ENCODE results near the gene ITSN1. TPM values are rescaled to one million over a fixed set of nuclear protein-coding genes. Genes with fewer than 3 reads are reported as not detected.

The ITSN1 gene
- total RNA-seq, 1 donor from 2014 or later, result 44.0 TPM

DNA sequence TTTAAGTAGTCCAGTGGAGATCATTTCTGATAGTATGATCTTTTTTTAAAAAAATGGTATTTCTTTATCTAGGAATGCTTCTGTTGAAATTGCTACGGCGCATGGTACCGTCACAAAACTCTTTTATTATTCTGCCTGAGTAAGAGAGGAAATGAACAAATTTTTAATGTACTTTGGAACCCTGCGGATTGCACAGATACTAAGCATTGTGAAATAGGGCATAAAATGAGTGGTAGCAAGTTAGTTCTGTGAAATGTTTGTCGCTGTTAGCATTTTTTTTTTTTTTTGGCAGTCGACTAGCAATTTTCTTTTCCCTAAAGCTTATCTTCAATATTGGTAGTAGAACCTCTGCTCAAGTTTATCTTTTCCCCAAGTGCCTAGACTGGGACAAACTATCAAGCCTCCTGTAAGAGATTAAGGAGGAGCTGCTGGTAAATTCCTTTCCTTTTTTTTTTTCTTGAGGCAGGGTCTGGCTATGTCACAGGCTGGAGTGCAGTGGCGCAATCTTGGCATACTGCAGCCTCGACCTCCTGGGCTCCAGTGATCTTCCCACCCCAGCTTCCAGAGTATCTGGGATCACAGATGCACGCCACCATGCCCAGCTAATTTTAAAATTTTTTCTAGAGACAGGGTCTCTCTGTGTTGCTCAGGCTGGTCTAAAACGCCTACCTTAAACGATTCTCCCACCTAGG, 2.2 kb downstream of the ITSN1 start:
- peak overlapping the region; percentile 85 for H3K27ac Mint-ChIP-seq (ENCODE audit: unreplicated experiment)
- no peaks in the 10 kb centered on the region for H3K27me3 Mint-ChIP-seq (ENCODE audit: unreplicated experiment)
- peaks cover 36% of the 10 kb centered on the region for H3K4me1 Mint-ChIP-seq (ENCODE audit: unreplicated experiment)
- no peaks in the 10 kb centered on the region for H3K9me3 Mint-ChIP-seq (ENCODE audit: unreplicated experiment)
- no peak for DNase-seq (ENCODE audit: extremely low spot score, unreplicated experiment)
- H3K4me3 Mint-ChIP-seq (ENCODE audit: unreplicated experiment), result peak overlapping the region; percentile 92
- TF ChIP-seq, protein P1, sequence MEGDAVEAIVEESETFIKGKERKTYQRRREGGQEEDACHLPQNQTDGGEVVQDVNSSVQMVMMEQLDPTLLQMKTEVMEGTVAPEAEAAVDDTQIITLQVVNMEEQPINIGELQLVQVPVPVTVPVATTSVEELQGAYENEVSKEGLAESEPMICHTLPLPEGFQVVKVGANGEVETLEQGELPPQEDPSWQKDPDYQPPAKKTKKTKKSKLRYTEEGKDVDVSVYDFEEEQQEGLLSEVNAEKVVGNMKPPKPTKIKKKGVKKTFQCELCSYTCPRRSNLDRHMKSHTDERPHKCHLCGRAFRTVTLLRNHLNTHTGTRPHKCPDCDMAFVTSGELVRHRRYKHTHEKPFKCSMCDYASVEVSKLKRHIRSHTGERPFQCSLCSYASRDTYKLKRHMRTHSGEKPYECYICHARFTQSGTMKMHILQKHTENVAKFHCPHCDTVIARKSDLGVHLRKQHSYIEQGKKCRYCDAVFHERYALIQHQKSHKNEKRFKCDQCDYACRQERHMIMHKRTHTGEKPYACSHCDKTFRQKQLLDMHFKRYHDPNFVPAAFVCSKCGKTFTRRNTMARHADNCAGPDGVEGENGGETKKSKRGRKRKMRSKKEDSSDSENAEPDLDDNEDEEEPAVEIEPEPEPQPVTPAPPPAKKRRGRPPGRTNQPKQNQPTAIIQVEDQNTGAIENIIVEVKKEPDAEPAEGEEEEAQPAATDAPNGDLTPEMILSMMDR (IDR thresholded peaks at IDR 0.05), result no peak
- no peaks in the 10 kb centered on the region for H3K36me3 Mint-ChIP-seq (ENCODE audit: unreplicated experiment)

DNA sequence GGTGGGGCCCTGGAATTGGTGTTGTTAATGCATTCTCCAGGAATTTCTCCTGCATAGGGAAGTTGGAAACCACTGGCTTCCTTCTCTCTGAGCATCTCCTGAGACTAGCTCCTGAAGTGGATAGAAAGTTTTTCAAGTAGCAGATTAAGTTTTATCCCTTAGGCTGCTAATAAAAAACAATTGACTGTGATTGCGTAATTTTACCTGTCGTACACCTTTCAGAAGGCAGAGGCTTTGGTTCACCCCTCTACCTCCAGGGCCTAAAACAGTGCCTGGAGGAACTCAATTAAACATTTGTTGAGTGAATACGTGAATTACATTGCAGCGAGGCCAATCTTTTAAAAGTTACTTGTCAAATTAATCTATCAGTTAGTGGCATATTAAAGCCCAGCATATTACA, 3.4 kb downstream of the ITSN1 start:
- Mint-ChIP-seq H3K36me3 (ENCODE audit: unreplicated experiment) (no peaks in the 10 kb centered on the region), H3K9me3 (ENCODE audit: unreplicated experiment) (no peaks in the 10 kb centered on the region), H3K27me3 (ENCODE audit: unreplicated experiment) (no peaks in the 10 kb centered on the region), H3K27ac (ENCODE audit: unreplicated experiment) (no peak overlapping the region), H3K4me1 (ENCODE audit: unreplicated experiment) (peaks cover 33% of the 10 kb centered on the region), H3K4me3 (ENCODE audit: unreplicated experiment) (no peak overlapping the region)
- no peak for DNase-seq (ENCODE audit: extremely low spot score, unreplicated experiment)
- TF ChIP-seq, protein P1 (IDR thresholded peaks at IDR 0.05), result no peak

DNA sequence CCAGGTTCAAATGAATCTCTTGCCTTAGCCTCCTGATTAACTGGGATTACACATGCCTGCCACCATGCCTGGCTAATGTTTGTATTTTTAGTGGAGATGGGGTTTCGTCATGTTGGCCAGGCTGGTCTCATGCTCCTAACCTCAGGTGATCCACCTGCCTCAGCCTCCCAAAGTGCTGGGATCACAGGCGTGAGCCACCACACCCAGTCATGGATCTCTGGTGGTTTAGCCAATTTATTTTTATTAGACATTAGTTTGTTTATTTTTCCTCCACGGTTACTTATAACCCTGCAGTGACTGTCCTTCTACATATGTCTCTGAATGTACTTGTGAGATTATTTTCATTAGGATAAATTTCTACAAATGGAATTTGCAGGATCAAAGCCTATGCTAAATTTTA, 5.3 kb downstream of the ITSN1 start:
- DNase-seq (ENCODE audit: extremely low spot score, unreplicated experiment), result no peak
- TF ChIP-seq, protein P1 (IDR thresholded peaks at IDR 0.05), result no peak
- no peak overlapping the region for H3K4me3 Mint-ChIP-seq (ENCODE audit: unreplicated experiment)
- H3K4me1 Mint-ChIP-seq (ENCODE audit: unreplicated experiment), result peaks cover 41% of the 10 kb centered on the region
- H3K27me3 Mint-ChIP-seq (ENCODE audit: unreplicated experiment), result no peaks in the 10 kb centered on the region
- H3K36me3 Mint-ChIP-seq (ENCODE audit: unreplicated experiment), result no peaks in the 10 kb centered on the region
- no peak overlapping the region for H3K27ac Mint-ChIP-seq (ENCODE audit: unreplicated experiment)
- no peaks in the 10 kb centered on the region for H3K9me3 Mint-ChIP-seq (ENCODE audit: unreplicated experiment)

DNA sequence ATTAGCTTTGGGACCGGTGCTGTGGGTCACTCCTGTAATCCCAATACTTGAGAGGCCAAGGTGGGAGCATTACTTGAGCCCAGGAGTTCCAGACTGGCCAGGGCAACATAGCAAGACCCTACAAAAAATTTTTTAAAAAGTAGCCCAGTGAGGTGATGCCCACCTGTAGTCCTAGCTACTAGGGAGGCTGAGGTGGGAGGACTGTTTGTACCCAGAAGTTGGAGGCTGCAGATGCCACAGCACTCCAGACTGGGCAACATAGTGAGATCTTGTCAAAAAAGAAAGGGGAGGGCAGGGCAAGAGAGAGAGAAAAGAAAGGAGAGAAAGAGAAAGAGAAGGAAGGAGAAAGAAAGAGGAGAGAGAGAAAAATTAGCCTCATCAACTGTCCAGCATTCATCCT, 6.3 kb downstream of the ITSN1 start:
- H3K27me3 Mint-ChIP-seq (ENCODE audit: unreplicated experiment), result no peaks in the 10 kb centered on the region
- H3K9me3 Mint-ChIP-seq (ENCODE audit: unreplicated experiment), result no peaks in the 10 kb centered on the region
- H3K4me1 Mint-ChIP-seq (ENCODE audit: unreplicated experiment), result peaks cover 40% of the 10 kb centered on the region
- no peak overlapping the region for H3K27ac Mint-ChIP-seq (ENCODE audit: unreplicated experiment)
- TF ChIP-seq, protein P1 (IDR thresholded peaks at IDR 0.05), result no peak
- no peaks in the 10 kb centered on the region for H3K36me3 Mint-ChIP-seq (ENCODE audit: unreplicated experiment)
- no peak for DNase-seq (ENCODE audit: extremely low spot score, unreplicated experiment)
- no peak overlapping the region for H3K4me3 Mint-ChIP-seq (ENCODE audit: unreplicated experiment)

DNA sequence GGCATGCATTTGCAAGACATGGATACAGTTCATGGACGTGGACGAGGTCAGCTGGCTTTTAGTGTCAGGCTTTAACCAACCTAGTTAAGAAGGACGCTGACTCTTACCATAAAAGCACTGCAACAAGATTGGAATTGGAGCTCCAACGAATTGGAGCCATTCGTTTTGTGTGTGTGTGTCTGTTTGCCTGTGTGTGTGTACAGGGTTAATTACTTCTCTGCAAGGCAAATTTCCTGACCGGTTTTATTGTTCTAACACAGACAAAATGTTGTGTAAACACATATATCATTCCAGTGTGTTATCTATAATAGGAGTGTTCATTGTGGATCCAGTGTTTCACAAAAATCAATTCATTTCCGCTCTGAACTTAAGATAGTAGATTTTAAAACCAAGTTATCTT, 7.9 kb downstream of the ITSN1 start:
- Mint-ChIP-seq H3K36me3 (ENCODE audit: unreplicated experiment) (no peaks in the 10 kb centered on the region), H3K27ac (ENCODE audit: unreplicated experiment) (no peak overlapping the region), H3K9me3 (ENCODE audit: unreplicated experiment) (no peaks in the 10 kb centered on the region), H3K27me3 (ENCODE audit: unreplicated experiment) (no peaks in the 10 kb centered on the region), H3K4me3 (ENCODE audit: unreplicated experiment) (no peak overlapping the region), H3K4me1 (ENCODE audit: unreplicated experiment) (peaks cover 31% of the 10 kb centered on the region)
- TF ChIP-seq, protein P1 (IDR thresholded peaks at IDR 0.05), result no peak
- no peak for DNase-seq (ENCODE audit: extremely low spot score, unreplicated experiment)

All from osteocyte (in vitro differentiated cells).